Measurements from ENCODE around the gene IGSF21.

IGSF21 gene

DNA sequence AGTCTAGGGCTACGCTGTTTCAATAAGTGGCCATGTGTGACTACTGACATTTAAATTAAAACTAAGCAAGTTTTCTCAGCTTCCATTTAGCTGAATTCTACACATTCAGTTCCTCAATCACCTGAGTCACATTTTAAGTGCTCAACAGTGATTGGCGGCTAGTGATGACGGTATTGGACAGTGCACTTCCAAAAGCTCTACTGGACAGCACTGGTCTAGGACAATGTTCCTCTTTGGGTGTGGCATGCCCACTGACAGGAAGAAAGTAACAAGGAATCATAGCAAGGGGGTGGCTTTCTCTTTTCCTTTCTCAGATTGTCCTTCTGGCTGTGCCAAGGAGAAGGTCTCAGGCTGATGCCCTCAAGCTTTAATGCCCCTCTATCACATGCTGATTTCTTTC lies 11.7 kb downstream of the IGSF21 start:
- Mint-ChIP-seq H3K36me3 (ENCODE audit: low read depth) (no peaks in the 10 kb centered on the region), H3K4me3 (no peak overlapping the region), H3K9me3 (no peaks in the 10 kb centered on the region), H3K27me3 (ENCODE audit: low read depth) (peaks cover 90% of the 10 kb centered on the region), H3K4me1 (no peaks in the 10 kb centered on the region), H3K27ac (no peak overlapping the region)
- TF ChIP-seq, protein P1, sequence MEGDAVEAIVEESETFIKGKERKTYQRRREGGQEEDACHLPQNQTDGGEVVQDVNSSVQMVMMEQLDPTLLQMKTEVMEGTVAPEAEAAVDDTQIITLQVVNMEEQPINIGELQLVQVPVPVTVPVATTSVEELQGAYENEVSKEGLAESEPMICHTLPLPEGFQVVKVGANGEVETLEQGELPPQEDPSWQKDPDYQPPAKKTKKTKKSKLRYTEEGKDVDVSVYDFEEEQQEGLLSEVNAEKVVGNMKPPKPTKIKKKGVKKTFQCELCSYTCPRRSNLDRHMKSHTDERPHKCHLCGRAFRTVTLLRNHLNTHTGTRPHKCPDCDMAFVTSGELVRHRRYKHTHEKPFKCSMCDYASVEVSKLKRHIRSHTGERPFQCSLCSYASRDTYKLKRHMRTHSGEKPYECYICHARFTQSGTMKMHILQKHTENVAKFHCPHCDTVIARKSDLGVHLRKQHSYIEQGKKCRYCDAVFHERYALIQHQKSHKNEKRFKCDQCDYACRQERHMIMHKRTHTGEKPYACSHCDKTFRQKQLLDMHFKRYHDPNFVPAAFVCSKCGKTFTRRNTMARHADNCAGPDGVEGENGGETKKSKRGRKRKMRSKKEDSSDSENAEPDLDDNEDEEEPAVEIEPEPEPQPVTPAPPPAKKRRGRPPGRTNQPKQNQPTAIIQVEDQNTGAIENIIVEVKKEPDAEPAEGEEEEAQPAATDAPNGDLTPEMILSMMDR (IDR thresholded peaks at IDR 0.05; ENCODE audit: unreplicated experiment in 3 of 3): no peak

DNA sequence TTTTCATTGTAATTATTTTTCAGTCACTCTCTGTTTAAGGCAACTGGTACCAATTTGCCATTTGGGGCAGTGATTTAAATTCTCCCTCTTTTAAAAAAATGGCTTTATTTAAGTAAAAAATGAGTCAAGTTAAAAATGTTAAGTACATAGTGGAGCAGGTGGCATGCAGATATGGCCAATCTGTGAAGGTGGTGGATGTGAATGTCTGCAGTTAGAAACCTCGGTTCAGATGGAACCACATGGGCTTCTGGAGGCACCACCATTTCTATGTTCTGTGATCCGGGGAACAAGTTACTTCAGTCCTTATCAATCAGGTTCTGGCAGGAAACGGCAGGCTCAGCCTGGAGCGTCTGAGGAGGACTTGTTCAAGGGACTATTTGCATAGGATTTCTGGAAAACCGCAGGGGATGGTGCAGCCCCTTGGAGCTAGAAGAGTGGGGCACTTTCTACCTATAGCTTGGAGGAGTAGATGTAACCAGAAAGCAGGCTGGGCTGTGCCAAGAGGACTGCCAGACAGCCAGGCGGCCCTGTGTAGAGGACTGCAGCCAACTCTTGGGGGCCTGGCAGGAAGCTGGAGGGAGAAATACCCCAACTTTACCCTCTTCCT lies 12.3 kb downstream of the IGSF21 start:
- Mint-ChIP-seq H3K4me3 (no peak overlapping the region), H3K27ac (no peak overlapping the region), H3K9me3 (no peaks in the 10 kb centered on the region), H3K4me1 (no peaks in the 10 kb centered on the region), H3K36me3 (ENCODE audit: low read depth) (no peaks in the 10 kb centered on the region), H3K27me3 (ENCODE audit: low read depth) (peaks cover 89% of the 10 kb centered on the region)
- TF ChIP-seq, protein P1 (IDR thresholded peaks at IDR 0.05; ENCODE audit: unreplicated experiment in 3 of 3): no peak

DNA sequence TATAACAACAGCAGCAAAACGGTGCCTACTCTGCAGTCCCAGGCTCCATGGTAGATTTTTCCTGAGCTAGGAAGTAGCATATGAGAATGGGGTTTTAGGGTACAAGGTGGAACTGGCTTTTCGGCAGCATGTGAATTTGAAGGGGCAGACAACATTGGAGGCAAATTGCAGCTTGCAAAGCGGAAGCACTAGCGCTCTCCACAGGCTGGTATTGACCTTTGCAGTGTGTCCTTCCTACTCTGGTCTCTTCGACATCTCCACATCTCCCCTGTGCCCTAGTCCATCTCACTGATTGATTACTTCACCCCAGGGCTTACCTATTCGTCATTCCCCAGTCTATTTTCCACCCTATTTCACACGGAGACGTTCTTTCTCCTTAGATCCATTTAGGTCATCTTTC lies 13.0 kb downstream of the IGSF21 start:
- peaks cover 1% of the 10 kb centered on the region for H3K4me1 Mint-ChIP-seq
- H3K4me3 Mint-ChIP-seq: no peak overlapping the region
- H3K9me3 Mint-ChIP-seq: no peaks in the 10 kb centered on the region
- H3K27me3 Mint-ChIP-seq (ENCODE audit: low read depth): peaks cover 82% of the 10 kb centered on the region
- H3K36me3 Mint-ChIP-seq (ENCODE audit: low read depth): no peaks in the 10 kb centered on the region
- TF ChIP-seq, protein P1 (IDR thresholded peaks at IDR 0.05; ENCODE audit: unreplicated experiment in 3 of 3): no peak
- H3K27ac Mint-ChIP-seq: no peak overlapping the region

DNA sequence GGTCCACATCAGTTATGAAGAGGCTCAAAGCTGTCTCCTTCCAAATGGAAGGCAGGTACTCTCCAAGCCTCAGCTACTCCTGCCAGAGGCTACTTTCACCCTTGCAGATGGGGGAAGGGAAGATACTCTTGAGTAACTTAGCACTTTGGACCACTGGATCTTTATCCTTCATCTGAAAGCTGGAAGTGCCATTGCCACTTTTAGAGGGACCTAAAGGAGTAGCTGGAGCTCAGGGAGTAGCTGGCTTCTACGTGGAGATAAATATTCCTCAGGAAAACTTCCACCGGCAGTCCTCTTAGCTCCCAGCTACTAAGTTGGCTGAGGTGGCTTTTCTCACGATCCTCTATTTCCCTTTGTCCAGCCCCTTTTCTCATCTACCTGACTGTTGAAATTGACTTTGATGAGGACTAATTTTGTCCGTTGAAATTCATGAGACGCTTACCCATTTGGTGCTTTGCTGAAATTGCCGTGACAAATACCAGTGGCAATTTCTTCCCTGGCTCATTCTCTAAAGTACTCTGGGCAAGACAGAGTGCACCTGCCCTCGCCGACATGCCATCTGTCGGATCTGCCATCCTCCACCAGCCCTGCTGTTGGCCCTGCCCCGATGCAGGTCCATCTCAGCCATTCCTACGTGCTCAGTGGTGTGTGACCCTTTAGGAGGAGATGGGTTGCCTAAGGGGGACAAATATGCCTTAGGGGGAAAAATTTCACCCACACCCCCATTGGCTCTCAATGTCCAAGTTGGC lies 13.6 kb downstream of the IGSF21 start:
- H3K36me3 Mint-ChIP-seq (ENCODE audit: low read depth): no peaks in the 10 kb centered on the region
- no peak overlapping the region for H3K4me3 Mint-ChIP-seq
- H3K9me3 Mint-ChIP-seq: no peaks in the 10 kb centered on the region
- TF ChIP-seq, protein P1 (IDR thresholded peaks at IDR 0.05; ENCODE audit: unreplicated experiment in 3 of 3): no peak
- H3K27me3 Mint-ChIP-seq (ENCODE audit: low read depth): peaks cover 81% of the 10 kb centered on the region
- no peak overlapping the region for H3K27ac Mint-ChIP-seq
- H3K4me1 Mint-ChIP-seq: peaks cover 4% of the 10 kb centered on the region

DNA sequence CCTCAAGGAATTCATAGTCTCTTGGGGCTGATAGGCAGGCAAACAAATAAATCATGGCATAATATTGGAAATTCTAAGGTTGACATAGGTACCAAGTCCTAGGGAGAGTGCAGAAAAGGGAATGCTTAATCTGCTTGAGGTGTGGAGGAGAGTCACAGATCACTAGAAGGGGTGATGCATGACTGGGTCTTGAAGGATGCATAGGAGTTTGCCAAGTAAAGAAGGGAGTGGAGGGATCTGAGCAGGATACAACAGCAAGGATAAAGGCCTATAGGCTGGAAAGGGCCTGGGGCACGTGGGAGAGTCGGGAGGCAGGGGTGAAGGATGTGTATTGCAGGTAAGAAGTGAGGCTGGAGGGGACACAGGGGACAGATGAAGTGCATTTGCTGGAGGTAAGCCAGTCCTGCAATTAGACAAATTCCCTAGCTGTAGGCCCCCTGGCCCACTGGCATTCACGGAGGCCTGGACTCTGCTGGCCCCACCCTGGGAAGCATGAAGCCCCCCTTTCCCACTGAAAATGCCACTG lies 15.9 kb downstream of the IGSF21 start:
- Mint-ChIP-seq H3K36me3 (ENCODE audit: low read depth) (no peaks in the 10 kb centered on the region), H3K4me3 (no peak overlapping the region)

More for the DNA sequence above, 15.9 kb downstream of the IGSF21 start:
- TF ChIP-seq, protein P1 (IDR thresholded peaks at IDR 0.05; ENCODE audit: unreplicated experiment in 3 of 3): no peak
- Mint-ChIP-seq H3K27ac (no peak overlapping the region), H3K4me1 (peaks cover 11% of the 10 kb centered on the region), H3K27me3 (ENCODE audit: low read depth) (peaks cover 69% of the 10 kb centered on the region), H3K9me3 (no peaks in the 10 kb centered on the region)

All from nephron (organoid).